ENCODE measurements around the gene POR.
A peak's percentile ranks its signal among the peaks of the same experiment; 100 is the strongest.

GRCh38 chr7:75951506-75951905 is 36.6 kb downstream of the POR start:
- TF ChIP-seq, protein P1, sequence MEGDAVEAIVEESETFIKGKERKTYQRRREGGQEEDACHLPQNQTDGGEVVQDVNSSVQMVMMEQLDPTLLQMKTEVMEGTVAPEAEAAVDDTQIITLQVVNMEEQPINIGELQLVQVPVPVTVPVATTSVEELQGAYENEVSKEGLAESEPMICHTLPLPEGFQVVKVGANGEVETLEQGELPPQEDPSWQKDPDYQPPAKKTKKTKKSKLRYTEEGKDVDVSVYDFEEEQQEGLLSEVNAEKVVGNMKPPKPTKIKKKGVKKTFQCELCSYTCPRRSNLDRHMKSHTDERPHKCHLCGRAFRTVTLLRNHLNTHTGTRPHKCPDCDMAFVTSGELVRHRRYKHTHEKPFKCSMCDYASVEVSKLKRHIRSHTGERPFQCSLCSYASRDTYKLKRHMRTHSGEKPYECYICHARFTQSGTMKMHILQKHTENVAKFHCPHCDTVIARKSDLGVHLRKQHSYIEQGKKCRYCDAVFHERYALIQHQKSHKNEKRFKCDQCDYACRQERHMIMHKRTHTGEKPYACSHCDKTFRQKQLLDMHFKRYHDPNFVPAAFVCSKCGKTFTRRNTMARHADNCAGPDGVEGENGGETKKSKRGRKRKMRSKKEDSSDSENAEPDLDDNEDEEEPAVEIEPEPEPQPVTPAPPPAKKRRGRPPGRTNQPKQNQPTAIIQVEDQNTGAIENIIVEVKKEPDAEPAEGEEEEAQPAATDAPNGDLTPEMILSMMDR (IDR thresholded peaks at IDR 0.05): no peak
- TF ChIP-seq EP300 (IDR thresholded peaks at IDR 0.05): no peak
- no peak for TF ChIP-seq POLR2A (IDR thresholded peaks at IDR 0.05; ENCODE audit: low read depth)
- peak; percentile 15 to 25 for TF ChIP-seq POLR2AphosphoS5 (IDR thresholded peaks at IDR 0.05)

All from esophagus muscularis mucosa (tissue), 4 donors.